ENCODE data around the gene CEP72. TPM values are rescaled to one million over a fixed set of nuclear protein-coding genes. Genes with fewer than 3 reads are reported as not detected.
"Not testable (repeated sequence)": the region's sequence is repeated elsewhere in the genome, so short reads cannot be mapped to it uniquely, and the experiment has no call there.

Gene CEP72
- total RNA-seq, 1 donor from 2014 or later = 4.5 TPM

DNA sequence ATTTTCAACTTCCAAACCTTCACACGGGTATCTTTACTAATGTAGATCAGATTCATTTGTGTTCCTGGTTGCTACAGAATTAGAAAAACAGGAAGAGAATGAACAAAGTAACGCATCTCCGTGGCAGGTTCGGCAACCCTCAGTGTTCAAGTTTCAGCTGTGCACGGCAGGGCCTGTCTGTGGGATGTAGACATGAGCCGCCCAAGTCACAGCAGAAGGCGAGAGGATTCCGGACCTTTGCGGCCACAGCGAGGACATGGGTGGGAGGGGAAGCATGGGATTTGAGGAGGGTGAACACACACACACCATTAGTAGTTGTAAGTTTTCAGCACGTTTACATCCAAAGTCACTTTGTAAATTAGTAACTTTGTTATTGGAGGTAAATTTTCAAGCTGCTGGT lies 31.7 kb upstream of the CEP72 start:
- no peak for FAIRE-seq
- DNase-seq (ENCODE audit: low spot score in 2 of 2) = no peak

DNA sequence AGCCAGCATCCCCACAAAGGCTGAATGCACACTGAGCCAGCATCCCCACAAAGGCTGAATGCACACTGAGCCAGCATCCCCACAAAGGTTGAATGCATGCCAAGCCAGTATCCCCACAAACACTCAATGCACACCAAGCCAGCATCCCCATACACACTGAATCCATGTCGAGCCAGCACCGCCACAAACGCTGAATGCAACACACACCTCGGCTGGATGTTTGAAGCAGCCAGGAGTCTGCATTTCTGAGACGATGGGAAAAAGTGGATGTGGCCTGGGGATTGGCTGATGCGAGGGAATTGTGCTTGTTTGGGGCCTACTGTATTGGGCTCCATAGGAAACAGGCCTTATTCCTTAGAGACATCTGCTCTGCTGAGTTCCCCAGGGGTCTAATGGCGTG lies 30.9 kb upstream of the CEP72 start:
- FAIRE-seq = no peak
- DNase-seq (ENCODE audit: low spot score in 2 of 2) = no peak

DNA sequence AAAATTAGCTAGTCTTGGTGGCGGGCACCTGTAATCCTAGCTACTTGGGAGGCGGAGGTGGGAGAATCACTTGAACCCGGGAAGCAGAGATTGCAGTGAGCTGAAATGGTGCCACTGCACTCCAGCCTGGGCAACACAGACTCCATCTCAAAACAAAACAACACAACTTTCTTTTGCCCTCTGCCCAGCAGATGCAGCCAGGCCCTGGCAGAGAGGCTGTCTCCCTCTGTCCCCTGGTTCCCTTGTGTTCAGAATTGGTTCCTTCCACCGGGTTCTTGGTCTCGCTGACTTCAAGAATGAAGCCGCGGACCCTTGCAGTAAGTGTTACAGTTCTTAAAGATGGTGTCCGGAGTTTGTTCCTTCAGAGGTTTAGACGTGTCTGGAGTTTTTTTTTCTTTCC lies 30.2 kb upstream of the CEP72 start:
- FAIRE-seq = no peak
- no peak for DNase-seq (ENCODE audit: low spot score in 2 of 2)

DNA sequence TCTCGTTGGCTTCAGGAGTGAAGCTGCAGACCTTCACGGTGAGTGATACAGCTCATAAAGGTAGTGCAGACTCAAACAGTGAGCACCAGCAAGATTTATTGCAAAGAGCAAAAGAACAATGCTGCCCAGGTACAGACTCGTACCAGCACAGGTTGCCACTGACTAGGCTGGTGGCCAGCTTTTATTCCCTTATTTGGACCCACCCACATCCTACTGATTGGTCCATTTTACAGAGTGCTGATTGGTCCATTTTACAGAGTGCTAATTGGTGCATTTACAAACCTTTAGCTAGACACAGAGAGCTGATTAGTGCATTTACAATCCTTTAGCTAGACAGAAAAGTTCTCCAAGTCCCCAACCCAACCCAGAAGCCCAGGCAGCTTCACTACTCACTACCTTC lies 29.7 kb upstream of the CEP72 start:
- DNase-seq (ENCODE audit: low spot score in 2 of 2); FAIRE-seq: not testable (repeated sequence)

DNA sequence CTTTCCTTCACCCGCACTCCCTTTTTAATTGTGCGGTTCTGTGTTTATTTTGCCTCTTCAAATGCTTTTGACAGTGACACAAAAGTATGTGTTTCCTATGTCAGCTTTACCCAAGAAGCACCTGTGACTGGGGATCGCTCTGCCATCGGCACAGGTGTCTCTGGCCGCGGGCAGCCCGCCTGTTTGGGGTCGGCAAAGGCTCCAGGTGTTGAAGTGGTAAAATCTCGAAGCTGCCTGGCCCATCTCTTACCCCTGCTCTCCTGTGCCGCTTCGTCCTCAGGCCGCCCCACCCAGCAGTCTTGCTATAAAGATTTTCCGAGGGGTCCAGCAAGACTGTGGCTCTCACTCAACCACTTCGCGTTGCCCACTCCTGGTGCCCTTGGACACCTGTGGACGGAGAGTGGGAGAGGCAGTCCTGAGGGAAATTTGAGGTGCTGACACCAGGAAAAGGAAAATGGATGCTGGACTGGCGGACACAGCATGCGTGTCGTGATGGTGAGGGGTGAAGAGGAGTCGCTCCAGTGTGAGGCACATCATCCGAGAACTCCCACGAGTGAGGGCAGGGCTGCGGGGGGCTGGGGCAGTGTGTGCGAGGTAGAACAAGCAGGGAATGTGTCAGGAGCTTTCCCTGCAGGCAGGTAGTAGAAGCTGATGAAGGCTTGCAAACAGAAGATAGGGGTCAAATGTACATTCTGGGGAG lies 29.1 kb upstream of the CEP72 start:
- no peak for FAIRE-seq

DNA sequence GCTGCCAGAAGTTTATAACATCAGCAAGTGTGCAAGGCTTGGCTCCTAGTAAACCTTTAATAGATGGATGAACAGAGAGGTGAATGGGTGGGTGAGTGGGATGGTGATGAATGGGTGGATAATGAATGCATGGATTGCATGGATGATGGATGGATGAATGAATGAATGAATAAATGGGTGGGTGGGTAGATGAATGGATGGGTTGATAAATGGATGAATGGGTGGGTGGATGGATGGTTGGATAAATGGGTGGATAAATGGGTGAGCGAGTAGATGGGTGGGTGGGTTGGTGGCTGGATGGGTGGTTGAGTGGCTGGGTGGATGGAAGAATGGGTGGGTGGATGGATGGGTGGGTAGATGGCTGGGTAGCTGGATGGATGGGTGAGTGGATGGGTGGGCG lies 28.5 kb upstream of the CEP72 start:
- FAIRE-seq (no peak), DNase-seq (ENCODE audit: low spot score in 2 of 2) (no peak)

More for the DNA sequence above, 29.1 kb upstream of the CEP72 start:
- no peak for DNase-seq (ENCODE audit: low spot score in 2 of 2)

DNA sequence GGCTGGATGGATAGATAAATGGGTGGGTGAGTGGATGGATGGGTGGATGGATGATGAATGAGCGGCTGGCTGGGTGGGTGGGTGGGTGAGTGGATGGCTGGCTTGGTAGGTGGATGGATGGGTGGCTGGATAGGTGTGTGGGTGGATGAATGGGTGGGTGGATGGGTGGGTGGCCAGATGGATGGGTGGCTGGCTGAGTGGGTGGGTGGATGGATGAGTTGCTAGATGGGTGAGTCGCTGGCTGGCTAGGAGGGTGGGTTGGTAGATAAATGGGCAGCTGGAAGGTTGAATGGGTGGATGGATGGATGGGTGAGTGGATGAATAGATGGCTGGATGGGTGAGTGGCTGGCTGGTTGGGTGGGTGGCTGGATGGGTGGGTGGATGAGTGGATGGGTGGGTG lies 27.9 kb upstream of the CEP72 start:
- DNase-seq (ENCODE audit: low spot score in 2 of 2) (no peak), FAIRE-seq (no peak)

DNA sequence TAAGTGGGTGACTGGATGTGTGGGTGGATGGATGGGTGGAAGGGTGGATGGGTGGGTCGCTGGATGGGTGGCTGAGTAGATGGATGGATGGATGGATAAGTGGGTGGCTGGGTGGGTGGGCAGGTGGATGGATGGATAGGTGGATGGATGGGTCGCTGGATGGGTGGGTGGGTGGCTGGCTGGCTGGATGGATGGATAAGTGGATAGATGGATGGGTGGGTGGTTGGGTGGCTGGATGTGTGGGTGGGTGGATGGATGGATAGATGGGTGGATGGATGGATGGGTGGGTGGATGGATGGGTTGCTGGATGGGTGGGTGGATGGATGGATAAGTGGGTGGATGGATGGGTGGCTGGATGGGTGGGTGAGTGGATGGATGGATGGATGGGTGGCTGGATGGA lies 27.3 kb upstream of the CEP72 start:
- no peak for DNase-seq (ENCODE audit: low spot score in 2 of 2)
- FAIRE-seq = no peak

DNA sequence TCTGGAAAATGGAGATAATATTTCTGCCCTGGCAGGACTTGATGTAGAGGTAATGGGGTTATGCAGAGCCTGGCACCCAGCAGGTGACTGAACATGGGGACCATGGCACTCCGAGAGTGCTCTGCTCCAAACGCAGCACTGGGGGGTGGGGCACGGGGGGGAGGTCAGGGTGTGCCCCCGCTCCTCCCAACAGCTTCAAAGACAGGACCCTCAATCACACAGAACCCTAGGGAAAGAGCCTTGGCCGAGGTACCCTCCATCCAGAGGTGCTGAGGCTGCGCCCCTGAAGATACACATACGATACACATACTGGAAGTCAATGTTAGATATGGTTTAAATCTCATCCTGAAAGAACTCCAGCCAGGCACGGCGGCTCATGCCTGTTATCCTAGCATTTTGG lies 26.6 kb upstream of the CEP72 start:
- DNase-seq (ENCODE audit: low spot score in 2 of 2) = no peak
- no peak for FAIRE-seq

DNA sequence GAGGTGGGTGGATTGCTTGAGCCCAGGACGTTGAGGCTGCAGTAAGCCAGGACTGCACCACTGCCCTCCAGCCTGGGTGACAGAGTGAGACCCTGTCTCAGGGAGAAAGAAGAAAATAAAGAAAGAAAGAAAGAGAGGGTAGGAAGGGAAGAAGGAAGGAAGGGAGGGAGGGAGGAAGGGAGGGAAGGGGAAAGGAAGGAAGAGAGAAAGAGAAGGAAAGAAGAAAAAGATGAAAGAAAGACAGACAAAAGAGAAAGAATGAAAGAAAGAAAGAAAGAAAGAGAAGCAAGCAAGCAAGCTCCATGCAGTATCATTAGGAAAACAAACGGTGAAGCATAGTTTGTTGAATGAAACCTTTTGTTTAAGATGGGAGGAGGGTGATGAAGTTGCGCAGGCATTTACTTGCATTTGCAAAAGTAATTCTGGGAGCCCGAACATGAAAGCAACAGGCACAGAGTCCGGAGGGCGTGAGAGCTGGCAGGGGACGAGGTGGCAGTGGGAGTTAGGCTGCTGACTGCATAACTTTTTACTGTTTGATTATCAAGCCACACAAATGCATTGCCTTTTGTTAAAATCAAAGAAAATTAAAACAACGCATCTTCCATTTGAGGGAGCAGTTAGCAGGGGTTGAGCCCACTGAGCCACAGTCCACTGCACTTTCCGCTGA lies 26.0 kb upstream of the CEP72 start:
- FAIRE-seq (no peak), DNase-seq (ENCODE audit: low spot score in 2 of 2) (no peak)

DNA sequence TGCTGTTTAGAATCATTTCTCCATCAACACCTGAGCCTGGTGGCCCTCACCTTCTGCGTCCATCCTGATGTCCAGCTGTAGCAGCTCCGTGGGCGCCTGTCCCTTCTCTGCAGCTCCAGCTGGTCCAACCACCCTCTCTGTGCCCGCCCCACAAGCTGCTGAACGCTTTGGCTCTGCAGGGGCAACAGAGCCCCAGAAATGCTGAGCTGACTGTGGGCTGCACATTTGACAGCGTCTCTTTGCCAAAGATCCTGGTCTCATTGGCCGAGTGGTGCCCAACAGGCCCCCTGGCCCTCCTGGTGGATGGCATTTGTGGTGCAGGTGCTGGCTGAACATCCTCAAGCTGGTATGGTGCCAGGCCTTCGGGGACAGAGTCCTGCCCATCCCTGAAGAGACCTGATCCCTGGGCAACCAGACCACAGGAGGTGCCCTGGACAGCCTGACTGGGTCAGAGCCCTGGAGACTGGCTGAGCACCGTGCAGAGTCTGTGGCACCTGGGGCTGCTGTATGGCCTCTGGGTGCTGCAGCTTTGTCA lies 25.3 kb upstream of the CEP72 start:
- FAIRE-seq (no peak), DNase-seq (ENCODE audit: low spot score in 2 of 2) (no peak)

DNA sequence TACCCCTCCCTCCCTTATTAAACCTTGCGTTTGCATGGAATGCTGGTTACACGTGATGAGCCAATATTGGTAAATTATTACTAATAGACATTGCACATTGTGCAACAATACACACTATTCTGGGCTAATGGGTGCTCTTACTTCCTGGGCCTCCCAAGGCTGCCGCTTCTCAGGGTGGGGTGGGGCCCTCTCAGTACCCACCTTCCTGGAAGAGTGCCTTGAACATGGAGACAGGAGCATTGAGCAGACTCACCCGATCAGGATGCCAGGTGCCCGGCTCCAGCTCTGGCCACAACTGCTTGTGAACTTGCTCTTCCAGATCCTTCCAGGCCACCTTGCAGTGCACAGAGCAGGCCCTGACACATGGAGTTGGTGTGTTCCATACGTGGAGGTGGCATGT lies 24.7 kb upstream of the CEP72 start:
- DNase-seq (ENCODE audit: low spot score in 2 of 2) (no peak), FAIRE-seq (no peak)

DNA sequence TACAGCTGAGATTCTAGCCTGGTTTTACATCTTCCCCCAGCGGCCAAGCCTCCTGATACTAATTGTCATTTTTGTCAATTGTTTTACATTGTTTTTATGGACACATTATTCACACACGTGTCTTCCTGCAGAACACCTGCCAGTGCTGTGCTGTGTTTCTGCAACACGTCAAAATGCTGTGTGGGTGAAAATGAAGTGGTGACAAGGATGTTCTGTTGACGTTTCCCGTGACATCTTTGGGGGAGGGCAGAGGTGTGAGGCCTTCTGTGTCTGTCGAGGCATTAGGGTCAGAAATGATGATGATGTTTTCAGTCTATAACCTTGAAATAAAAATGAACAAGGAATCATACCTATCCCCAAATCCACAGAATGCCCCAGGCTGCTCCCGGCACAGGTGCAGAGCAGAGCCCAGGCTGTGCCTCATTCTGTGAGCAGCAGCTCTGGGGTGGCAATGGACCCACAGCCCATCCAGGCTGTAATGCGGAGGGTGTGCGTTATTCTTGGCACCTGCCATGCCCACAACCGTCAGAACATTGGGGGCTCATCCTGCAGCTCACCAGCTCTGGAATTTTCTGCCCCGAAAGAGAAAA lies 23.6 kb upstream of the CEP72 start:
- DNase-seq (ENCODE audit: low spot score in 2 of 2) (no peak), FAIRE-seq (no peak)

DNA sequence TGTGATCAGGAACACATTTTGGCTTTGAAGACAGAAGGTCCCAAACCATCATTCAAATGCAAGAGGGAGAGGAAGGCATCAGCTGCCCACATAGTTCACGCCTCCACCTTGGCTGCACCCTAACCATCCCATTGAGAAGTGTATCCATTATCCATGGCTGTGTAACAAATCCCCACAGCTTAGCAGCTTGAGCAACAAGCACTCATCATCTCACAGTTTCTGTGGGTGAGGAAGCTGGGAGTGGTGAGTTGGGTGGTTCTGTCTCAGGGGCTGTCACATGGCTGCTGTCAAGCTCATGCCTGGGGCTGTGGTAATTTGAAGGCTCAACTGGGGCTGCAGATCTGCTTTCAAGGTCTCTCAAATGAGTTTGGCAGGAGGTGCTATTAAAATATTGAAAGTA lies 23.0 kb upstream of the CEP72 start:
- DNase-seq (ENCODE audit: low spot score in 2 of 2) = no peak
- FAIRE-seq = no peak

DNA sequence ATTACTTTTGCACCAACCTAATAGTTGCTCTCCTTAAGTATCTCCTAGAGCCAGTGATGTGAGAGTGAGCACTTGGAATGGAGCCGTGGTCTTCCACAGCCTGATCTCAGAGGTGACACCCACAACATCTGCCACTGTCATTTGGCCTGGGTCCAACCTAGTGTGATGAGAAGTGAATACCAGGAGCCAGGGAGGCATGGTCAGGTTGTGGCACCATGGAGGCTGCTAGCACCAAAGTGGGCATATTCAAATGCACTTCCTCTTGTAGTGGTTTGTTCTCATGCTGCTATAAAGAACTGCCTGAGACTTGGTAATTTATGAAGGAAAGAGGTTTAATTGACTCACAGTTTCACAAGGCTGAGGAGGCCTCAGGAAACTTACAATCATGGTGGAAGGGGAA lies 22.6 kb upstream of the CEP72 start:
- FAIRE-seq (no peak), DNase-seq (ENCODE audit: low spot score in 2 of 2) (no peak)

DNA sequence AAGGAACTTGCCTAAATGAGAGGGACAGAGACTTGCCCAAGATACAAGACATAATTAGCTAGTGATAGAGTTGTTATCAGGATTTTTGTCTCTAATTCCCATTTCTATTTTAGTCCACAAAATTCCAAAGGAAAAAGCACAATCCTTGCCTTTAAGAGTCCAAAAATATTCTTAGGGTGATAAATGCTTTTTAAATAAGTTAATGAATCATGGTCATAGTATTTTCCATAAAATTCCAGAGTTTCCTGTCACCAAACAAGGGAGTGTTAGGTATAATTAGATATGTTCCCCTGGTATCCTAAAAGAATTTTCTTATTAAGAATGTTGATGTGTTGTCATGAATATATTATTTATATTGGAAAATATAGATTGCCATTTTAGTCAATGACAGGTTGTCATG lies 21.8 kb upstream of the CEP72 start:
- FAIRE-seq (no peak), DNase-seq (ENCODE audit: low spot score in 2 of 2) (no peak)

DNA sequence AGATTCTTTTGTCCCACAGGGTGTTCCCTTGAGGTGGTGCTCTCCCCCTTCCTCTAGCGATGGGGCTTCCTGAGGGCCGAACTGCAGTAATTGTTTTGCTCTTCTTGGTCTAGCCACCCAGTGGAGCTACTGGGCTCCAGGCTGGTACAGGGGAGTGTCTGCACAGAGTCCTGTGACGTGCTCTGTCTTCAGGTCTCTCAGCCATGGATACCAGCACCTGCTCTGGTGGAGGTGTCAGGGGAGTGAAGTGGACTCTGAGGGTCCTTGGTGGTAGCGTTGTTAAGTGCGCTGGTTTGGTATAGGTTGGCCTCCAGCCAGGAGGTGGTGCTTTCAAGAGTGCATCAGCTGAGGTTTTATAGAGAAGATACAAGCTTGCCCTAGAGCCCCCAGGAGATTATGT lies 20.4 kb upstream of the CEP72 start:
- DNase-seq (ENCODE audit: low spot score in 2 of 2) (no peak), FAIRE-seq (no peak)

DNA sequence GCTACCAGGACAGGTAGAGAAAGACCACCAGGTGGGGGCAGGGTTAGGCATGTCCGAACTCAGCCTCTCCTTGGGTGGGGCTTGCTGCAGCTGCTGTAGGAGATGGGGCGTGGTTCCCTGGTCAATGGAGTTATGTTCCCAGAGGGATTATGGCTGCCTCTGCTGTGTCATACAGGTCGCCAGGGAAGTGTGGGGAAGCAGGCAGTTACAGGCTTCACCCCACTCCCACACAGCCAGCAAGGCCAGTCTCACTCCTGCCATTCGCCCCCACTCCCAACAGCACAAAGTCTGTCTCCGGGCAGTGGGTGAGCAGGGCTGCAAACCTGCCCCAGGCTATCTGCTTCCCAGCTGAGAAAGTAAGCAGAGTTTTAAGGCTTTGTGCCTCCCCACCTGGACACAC lies 20.0 kb upstream of the CEP72 start:
- DNase-seq (ENCODE audit: low spot score in 2 of 2) (no peak), FAIRE-seq (no peak)

DNA sequence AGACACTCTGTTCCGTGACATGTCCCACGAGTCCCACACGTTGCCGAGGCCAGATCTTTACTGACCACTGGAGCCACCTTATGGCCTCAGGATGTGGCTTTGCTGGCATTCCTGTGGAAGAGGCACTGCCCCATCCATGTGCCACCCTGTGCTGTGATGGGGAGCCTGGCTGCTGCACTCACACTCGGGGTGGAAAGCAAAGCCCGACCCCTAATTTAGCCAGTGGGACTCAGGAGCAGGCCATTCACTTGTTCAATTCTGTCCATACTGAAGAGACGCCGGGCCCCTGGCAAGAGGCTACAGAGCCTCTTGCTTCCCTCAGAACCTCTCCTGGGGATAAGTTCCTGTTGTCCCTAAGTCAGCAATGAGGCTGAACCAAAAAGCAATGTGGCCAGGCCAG lies 18.6 kb upstream of the CEP72 start:
- DNase-seq (ENCODE audit: low spot score in 2 of 2) (no peak), FAIRE-seq (no peak)

DNA sequence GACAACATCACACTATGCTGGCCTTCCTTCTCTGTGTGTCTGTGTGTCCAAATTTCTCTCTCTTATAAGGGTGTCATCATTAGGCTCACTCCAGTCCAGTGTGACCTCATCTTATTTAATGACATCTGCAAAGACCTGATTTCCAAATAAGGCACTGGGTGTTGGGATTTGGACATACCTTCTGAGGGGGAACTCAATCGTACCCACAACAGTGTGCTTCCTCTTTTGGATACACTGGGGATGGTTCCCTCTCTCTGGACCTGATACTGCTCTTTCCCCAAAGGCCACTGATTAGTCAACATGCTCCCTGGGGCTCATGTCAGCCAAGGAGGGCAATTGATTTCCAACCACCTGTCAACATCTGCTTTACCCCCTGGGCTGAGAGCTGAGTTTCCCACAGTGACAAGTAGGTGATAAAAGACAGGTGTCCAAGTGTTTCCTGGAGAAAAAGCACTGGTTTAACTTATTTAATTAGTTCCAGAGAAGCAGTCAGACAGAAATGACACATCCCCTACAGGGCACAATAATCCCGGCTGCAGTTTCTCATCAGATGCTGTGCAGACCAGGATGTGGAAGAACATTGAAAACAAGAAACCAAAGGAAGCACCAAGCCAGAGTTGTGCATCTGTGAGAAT lies 17.8 kb upstream of the CEP72 start:
- DNase-seq (ENCODE audit: low spot score in 2 of 2) (no peak), FAIRE-seq (no peak)

DNA sequence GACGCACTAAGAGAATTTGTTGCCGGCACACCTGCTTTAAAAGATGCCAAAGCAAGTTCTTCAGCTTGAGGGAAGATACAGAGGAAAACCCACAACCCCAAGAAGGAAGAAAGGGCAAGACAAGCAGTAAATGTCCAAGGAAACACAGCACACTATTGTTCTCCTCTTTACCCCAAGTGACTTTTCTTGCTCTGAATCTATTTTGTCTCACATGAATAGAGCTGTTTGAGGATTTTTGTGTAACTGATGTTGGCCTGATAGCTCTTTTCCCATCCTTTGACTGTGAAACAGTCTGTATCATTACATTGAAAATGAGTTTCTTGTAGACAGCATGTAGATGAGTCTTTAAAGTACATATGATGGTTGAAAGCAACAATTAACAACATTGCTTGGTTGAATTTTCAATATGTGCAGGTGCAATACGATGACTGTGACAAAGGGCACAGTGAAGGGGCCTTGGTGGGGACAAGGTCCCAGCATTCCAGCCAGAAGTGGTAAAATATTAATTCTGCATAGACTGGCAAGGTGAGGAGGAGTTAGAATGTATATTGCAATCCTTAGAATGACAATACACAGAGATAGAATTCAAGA lies 16.8 kb upstream of the CEP72 start:
- DNase-seq (ENCODE audit: low spot score in 2 of 2) (no peak), FAIRE-seq (no peak)
